NCI-H146 (cell line): ENCODE data around the gene CCR6.
"Not testable (repeated sequence)": the region's sequence is repeated elsewhere in the genome, so short reads cannot be mapped to it uniquely, and the experiment has no call there.

Source experiments
- DNase-seq: peaks from one replicate; lab custom pipeline; 2025; lab: John Stamatoyannopoulos, UW

The CCR6 gene

DNA sequence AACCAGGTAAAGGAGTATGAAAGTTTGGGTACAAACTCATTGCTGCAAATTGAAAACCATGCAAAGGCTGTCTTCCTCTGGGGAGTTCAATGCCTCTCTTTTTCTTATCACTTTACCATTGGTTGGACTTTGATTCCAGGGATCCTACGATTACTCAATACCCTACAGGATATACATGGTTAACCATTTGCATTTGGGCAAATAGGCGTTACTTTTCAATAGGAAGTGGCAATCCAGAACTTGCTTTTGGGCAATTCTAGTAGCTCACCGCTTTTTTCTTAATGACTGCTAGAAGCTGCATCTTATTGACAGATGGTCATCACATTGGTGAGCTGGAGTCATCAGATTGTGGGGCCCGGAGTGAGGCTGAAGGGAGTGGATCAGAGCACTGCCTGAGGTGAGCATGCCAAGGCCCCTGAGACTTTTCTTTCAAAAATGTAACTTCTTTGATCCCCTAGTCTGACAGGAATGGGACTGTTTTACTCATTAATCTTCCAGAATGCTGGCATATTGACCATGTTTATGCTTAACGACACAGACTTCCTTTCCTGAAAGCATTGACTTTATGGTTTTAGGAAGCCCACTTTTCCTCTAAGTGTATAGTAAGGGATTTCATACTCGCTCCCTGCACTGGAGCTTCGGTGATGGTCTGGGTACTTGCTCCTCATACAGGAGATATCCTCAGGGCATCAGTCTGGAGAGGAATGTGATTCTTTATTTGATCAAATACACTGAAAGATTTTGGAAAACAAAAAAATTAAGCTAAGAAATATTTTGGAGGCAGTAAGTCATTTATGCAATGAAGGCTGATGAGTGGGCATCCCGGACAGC lies at the start of gene CCR6:
Gene CCR6, plus strand, starts transcription at position 270 of the 831 bp plus-strand sequence. CDS start 13,039 bp downstream, outside the sequence.
- no peak for DNase-seq

- DNase-seq = no peak
These were observed 49.1 kb upstream of the CCR6 start for GRCh38 chr6:167073679-167074274.

GRCh38 chr6:167077241-167077932 lies 45.5 kb upstream of the CCR6 start:
- no peak for DNase-seq

DNA sequence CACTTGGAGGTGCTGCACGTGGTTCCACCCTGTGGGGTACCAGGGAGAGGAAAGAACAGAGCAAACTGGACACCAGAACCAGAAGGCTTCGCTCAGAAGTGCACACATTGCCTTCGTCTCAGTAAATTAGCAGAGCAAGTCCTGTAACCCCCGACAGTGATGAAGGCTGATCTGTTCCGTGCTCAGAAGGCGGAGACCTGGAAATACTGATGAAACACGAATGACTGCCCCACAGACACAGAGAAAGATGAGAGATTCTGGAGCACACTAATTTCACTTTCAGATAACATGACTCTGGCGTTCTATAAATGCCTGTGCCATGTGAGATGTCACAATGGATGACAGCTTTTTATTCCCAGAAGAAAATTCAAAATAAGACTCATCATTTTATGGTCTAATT lies 44.2 kb upstream of the CCR6 start:
- no peak for DNase-seq

- no peak for DNase-seq
These were observed 43.0 kb upstream of the CCR6 start for GRCh38 chr6:167079853-167080297.

GRCh38 chr6:167087857-167088354 lies 35.0 kb upstream of the CCR6 start:
- no peak for DNase-seq

DNA sequence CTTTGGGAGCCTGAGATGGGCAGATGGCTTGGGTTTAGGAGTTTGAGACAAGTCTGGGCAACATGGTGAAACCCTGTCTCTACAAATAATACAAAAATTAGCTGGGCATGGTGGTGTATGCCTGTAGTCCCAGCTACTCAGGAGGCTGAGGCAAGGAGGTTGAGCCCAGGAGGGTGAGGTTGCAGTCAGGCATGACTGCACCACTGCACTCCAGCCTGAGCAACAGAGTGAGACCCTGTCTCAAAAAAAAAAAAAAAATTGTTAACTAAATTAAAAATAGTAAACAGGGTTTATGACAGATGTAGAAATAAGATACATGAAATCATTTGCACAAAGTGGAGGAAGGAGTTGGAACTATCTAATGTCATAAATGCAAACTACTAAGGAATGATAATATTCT lies 34.2 kb upstream of the CCR6 start:
- DNase-seq = not testable (repeated sequence)

GRCh38 chr6:167089243-167090142 lies 33.4 kb upstream of the CCR6 start:
- DNase-seq = no peak

DNA sequence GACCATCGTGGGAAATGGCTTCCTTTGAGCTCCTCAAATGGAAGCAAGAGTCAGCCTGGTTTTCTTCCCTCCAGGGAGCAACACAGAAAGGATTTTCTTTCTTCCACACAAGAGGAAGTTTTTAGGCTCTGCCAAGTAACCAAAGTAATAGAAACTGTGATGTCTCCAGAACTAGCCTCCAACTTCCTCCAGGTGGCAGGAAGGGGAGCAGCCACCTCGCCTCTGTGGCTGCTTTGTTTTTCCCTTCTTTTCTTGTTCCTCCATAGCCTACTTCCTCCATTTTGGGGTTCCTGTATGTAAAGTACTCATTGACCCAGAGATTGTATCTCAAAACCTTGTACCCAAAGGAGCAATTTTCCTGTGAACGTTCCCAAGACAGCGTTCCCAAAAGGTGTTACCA lies 32.7 kb upstream of the CCR6 start:
- no peak for DNase-seq

- DNase-seq = no peak
These were observed 31.7 kb upstream of the CCR6 start for GRCh38 chr6:167091026-167091804.

DNA sequence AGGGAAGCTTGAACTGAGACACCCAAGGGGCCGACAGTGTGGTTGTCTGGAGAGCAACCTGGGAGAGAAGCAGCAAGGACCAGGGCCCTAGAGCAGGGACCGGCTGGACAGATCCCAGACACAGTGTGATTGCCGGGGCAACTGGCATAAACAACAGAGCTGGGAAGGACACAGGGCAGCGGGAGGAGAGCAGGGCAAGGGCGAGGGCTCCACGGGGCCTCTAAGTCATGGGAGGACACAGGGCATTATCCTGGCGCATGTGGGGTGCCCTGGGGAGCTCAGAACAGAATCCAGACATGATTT lies 31.1 kb upstream of the CCR6 start:
- no peak for DNase-seq

DNA sequence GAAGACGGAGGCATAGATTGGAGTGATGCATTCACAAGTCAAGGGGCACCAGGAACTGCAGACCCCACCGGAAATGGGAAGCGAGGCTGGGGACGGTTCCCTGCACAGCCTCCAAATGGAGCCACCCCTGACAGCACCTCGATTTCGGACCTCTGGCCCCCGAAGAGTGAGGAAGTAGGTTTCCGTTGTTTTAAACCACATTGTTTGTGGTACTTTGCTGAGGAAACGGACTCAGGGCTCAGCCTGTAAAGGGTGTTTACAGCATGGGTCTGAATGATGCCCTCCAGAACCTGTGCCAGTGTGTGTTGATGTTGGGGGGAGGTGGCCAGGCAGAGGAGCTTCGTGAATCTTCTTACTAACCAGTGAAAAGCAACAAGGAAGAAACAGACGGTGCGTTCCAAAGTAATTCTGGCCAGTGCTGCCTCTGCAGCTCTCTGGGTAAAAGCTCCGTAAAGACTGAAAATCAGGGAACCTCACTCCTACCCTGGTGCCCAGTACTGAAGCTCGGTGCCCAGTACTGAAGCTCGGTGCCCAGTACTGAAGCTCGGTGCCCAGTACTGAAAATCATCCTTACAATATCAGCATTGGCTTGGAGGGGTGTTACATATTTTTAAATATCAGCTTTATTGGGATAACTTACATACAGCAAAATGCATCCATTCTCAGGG lies 30.1 kb upstream of the CCR6 start:
- no peak for DNase-seq

GRCh38 chr6:167093406-167093921 lies 29.4 kb upstream of the CCR6 start:
- DNase-seq = no peak

DNA sequence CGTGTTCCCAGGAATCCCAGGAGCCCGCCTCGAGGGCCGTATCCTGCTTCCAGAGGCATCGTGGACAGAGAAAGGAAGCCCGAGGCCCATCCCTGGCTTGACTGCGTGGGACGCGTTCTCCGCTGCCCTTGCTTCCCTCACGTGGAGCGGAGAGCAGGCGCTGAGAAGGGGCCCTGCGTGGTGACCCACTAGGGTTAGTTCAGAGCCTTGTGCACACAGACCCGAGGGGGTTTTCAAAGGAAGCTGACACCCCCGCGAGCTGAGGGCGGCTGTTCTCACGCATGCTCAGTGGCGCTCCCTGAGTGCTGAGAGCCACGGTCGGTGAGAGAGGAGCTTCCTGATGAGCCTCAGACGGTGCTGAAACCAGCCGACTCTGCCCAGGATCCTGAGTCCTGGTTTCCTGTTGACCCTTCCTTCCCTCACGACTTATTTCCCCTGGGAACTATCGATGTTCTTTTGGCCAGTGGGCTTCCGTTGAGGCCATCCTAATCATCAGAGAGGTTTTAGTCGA lies 28.9 kb upstream of the CCR6 start:
- no peak for DNase-seq

- DNase-seq = no peak
These were observed 28.5 kb upstream of the CCR6 start for GRCh38 chr6:167094436-167094819.

DNA sequence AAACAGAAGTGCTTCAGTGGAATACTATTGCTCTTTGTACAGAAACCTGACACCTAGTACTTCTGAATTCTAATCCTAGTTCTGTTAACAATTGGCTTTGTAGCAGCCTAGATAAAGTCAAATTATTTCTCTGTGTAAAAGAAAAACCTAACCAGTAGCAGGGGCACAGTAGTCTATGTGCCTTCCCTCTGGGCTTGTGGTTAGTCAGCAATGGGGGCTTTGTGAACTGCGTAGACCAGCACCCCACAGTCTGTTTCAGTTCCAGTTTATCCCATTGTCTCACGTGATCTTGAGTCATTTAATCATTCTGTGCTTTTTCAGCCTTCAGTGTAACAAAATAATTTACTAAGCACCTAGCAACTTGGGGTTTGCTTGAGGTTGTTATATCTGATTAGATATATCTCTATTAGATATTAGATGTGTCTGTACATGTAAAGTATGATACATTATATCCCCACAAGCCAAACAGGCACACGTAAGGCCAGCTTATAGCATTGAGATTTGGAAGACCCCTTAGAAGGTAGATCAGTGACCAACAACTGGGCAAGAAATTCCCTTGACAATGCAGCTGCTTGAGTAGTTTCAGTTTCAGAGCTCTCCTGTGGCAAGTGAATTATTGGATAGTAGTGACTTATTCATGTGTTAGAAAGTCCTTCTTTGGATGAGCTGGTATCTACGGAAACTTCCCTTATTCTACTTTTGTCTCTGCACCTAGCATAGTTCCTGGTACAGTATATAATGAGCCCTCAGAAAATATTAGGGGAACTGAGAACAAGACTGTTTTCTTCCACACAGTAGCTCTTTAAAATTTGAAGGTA lies 27.9 kb upstream of the CCR6 start:
- DNase-seq = no peak

DNA sequence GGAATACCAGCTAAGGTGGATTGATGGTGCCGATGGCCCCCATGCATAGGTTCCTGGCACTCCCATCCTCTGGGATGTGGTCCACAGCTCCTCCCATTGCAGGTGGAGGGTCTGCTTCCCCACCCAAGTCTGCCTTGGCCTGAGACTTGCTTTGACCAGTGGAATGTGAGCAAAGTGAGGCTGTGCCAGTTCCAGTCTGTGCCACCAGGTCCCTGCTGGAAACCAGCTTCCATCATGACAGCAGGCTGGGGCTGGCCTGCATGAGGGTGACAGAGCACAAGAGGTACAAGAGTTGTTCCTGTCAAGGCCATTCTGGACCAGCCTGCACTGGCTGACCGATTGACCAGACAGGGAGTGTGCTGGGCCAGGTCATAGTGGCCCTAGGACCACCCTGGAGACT lies 27.0 kb upstream of the CCR6 start:
- no peak for DNase-seq

DNA sequence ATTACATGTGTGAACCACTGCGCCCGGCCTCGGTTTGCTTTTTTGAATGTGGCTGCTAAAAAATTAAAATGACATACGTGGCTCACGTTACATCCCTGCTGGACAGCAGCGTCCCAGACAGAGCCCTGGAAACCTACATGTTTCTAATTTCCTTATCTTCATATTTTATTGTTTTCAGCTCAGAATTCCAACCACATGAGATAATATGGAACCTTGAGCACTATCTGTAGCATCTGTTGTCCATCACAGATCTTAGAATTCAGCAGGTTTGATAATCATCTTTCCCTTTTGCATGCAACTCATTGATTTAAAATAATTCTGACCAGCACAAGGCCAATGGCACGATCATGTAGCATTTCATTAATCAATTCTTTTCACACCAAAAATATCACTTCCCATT lies 25.9 kb upstream of the CCR6 start:
- no peak for DNase-seq

DNA sequence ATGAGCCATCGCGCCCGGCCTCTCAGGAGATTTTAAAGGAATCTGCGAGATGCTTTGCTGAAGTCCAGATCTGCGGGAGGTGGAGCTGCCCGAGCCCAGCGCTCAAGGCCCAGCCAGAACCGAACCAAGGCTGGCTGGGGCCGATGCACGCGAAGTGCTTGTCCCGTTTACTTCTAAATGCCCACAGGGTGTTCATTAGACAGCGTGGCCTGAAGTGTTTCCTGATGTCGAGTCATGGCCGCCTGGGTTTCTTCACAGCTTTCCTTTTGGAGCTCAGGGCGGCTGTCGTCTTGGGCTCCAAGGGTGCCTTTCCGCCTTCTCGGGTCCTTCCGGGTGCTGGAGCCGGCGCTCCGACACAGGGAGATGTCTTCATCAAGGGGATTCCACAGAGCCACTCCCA lies 25.1 kb upstream of the CCR6 start:
- no peak for DNase-seq
